HG02840 (cell line): ENCODE measurements around the gene TLCD5.

Experiments
- ATAC-seq: cut with Tn5 transposase; IDR thresholded peaks from one replicate; pipeline ENCODE4 v1.9.1; 2021; ENCODE audit warnings: mild to moderate bottlenecking, moderate library complexity, moderate number of reproducible peaks; ENCODE audit not compliant: unreplicated experiment, low FRiP score

Gene TLCD5

GRCh38 chr11:120324932-120325810, at the start of gene TLCD5:
TSS of gene TLCD5 (plus strand) at chr11:120325299. CDS start at chr11:120327442, 2,143 bp downstream.
- no peak for ATAC-seq

DNA sequence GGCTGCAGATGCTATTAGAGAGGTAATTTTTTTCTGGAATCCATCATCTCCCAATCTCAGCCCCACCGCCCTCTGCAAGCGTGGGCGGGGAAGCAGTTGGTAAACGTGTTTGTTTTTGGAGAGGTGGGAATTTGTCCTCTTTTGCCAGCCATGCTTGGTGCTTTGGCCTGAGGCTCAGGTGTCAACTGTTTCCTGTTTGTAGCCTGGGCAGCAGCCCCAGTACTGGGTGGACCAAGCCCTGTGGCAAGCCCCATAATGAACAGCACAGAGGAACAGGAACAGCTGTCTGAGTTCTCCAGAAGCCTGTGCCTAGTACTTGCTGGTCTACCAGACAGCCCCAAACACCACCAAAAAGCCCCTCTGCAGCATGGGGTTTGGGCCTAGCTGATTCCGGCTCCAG, 45.6 kb upstream of the TLCD5 start:
- no peak for ATAC-seq

DNA sequence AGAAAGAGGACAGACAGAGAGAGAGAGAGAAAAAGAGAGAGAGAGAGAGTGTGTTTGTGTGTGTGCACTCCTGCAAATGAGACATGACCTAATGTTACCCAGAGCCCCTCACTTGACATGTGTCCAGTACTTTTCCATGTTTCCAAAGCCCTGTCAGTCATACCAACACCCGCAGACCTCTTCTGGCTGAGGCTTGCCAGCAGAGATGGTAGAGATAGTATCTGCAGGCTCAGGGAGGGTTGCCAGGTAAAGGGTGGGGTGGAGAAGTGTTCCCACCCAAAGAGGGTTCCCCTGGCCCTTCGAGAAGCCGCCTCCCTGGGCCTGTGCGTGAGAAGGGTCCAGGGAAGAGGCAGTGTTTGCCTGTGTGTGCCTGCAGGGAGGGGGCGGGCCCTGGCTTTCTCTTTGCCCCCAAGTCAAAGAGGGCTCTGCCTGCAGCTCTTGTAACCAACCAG, 44.5 kb upstream of the TLCD5 start:
- no peak for ATAC-seq

GRCh38 chr11:120281143-120281795, 43.8 kb upstream of the TLCD5 start:
- ATAC-seq: no peak

DNA sequence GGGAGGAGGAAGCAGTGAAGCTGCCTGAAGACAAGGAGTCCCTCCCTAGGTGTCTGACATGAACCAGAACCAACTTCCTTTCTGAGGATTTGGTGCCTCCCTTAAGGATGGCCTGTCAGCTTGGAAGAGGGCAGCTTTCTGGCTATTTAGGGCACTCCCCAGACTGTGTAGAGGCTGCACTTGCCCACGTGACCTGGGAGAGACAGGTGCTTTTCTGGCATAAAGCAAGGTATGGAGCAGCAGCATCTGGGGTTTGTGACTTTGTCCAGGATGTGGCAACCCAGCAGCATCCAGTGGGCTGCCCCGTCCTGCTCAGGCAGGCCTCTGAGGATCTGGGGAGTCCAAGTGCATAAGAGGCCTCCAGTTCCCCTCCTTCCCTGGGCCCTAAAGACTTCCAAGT, 42.0 kb upstream of the TLCD5 start:
- ATAC-seq: no peak

DNA sequence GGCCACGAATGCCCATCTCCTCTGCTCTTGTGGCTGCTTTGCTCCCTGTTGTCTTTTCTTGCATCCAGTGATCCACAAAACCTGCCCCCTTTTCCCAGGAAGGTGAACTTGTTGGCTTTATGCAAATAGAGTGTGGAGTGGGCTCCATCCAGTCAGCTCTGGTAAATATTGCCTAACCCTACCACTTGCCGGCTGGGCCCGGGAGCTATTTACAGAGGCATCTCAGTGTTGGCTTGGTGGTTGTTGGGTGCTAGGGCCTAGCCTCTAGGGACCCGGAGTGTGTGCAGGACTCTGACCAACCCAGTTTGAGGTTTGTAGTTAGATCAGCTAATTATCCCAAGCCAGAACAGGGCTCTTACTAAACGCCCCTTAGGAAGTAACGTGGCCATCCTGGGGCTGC, 40.8 kb upstream of the TLCD5 start:
- ATAC-seq: no peak

DNA sequence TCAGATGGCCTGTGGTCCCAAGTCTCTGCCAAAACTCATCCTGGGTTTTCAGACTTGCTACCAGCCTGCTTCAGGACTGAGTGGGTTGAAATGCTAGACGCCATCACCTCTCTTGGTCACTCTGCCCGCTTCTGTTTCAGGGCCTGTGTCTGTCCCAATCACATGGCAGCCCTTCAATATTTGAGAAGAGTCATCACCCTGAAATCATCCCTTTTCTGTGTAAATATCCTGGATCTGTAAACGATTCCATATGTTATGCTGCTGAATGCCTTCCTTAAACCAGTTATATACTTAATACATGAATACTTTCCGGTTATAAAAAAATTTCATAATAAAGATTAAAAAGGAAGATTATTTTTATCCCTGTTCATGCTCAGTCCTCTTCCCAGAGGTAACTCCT, 39.8 kb upstream of the TLCD5 start:
- no peak for ATAC-seq

DNA sequence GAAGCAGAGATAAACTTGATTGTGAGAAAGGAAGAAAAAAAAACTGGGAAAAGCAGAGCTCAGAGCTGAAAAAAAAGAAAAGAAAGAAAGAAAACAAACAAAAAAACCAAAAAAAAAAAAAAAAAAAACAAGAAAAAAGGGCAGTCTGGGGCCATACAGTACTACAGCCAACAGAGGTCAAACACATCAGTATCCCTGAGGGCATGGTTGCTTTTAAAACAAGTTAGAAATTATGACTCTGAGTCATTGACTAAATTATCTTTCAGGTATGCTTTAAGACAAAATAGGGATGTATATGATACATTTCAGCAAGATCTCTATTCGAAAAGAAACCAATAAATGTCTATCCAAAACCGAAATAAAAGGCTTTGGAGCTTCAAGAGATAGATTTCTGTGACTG, 37.1 kb upstream of the TLCD5 start:
- ATAC-seq: no peak

- ATAC-seq: no peak
Measured at GRCh38 chr11:120289426-120289825, 35.7 kb upstream of the TLCD5 start.

DNA sequence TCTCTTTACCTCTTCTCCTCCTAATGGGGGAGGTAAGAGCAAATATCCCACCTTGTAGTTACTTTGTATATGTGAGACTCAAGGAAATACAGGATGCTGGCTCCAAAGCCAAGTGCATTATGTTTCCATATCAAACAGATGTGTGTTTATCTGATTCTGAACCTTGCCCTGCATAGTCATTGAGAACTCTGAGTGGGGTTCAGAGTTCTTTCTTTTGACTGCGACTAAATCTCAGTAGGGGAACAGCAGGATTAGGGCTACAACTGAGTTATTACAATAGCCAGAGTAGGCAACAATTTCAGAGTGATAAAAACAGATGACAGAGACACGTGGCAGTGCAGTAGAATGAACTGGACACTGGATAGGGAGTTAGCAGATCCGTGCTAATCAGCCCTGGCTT, 34.1 kb upstream of the TLCD5 start:
- ATAC-seq: no peak

- ATAC-seq: no peak
Measured at GRCh38 chr11:120293038-120293800, 31.9 kb upstream of the TLCD5 start.

DNA sequence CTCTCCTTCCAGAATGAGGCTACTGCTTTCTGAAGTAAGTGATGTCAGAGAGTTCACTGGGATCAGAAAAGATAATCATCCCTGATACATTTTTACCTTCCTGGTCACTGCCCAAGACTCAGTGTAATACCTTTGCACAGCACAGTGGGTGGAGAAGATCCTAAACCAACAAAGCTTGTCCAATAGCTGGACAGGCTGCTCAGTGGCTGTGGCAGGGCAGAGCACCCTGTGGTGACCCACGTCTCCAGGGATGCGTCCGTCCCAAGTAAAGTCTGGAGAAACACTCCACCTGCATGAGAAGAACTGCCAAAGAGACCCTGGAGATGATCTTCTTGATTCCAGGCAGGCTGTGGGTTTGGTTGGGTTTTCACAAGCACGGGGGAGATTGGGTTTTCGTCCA, 31.0 kb upstream of the TLCD5 start:
- ATAC-seq: no peak

DNA sequence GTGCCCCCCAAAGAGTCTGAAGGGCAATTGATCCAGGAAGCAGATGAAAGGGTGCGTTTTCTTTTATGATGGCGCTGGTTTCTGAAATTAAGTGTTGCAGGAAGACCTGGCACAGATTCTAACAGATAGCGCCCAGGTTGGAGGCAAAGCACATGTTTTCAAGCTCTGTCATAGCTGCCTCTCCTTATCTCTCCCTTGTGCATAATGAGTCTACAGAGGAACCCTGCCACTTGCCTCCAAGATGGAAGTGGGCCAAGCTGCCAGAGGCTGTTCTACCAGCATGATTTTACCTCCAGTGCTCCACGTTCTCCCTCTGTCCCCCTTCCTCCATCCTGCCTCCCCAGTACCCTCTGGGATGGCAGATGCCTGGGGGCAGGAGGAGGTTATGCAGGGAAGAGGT, 30.0 kb upstream of the TLCD5 start:
- no peak for ATAC-seq

DNA sequence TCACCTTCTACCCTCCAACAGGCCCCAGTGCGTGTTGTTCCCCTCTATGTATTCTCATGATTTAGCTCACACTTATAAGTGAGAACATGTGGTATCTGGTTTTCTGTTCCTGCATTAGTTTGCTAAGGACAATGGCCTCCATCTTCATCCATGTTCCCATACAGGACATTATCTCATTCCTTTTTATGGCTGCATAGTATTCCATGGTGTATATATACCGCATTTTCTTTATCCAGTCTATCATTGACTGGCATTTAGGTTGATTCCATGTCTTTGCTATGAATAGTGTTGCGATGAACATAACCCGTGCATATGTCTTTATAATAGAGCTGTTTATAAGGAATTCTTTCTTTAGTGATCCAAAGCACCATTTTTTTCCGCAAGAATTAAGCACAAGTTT, 28.5 kb upstream of the TLCD5 start:
- ATAC-seq: no peak

- ATAC-seq: no peak
Measured at GRCh38 chr11:120298461-120298860, 26.6 kb upstream of the TLCD5 start.

DNA sequence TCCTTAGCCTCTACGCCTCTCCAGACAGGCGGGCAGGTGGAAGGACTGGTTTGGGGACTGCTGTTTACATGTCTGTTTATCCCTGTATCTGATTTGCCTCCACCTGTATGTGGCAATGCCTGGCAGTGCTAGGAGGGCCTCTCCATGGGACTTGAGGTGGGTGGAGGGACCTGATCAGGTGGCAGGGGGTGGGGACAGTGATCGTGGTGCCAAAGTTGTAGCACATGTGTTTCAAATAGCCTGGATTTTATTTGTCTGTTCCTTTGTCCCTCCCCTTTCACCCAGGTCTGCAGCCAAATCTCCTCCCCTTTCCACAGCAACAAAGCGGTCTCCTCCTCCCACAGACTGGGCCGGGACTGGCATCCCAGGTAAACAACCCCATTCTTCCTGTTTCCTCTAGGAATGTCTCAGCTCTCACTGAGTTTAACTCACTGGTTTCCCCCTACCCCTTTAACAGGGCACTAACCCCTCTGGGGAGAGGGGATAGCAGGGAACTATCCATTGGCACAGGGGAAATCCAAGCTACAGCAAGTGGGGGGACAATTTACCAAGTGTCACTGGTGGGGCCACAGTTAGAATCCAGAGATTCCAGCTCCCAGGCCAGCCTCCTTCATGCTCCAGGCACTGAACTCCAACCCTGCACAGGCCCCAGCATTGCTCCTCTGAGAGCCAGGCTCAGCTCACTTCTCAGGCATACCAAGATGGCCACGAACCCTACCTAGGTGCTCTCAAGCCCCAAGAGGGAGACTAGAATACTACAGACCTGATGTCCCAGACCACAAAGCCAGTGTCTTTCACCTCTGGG, 22.9 kb upstream of the TLCD5 start:
- ATAC-seq: no peak

GRCh38 chr11:120303004-120303637, 22.0 kb upstream of the TLCD5 start:
- no peak for ATAC-seq

- ATAC-seq: no peak
Measured at GRCh38 chr11:120304526-120304925, 20.6 kb upstream of the TLCD5 start.

DNA sequence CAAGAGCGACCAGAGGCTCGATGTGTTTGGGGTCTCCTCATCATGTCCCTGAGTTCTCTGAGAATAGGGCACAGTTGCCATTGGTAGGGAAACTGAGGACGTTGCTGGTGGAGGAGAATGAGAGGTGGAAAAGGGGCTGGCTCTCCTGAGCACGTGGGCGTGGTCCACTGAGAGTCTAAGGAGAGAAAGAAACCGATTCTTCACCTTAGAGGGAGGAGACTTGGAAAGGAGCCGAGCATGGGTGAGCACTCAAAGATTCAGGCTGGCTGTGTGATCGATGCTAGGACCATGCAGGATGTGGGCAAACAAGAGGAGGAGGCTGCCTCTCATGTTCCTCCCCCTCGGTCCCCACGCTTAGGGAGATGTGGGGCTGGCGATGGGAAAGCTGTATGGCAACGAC, 19.8 kb upstream of the TLCD5 start:
- no peak for ATAC-seq
